ELF-1 (cell line): ENCODE data around the gene NLRP13.
"Not testable (repeated sequence)": the region's sequence is repeated elsewhere in the genome, so short reads cannot be mapped to it uniquely, and the experiment has no call there.

ENCODE experiments used
- DNase-seq: peaks from one replicate; pipeline ENCODE4 v3.0.0-alpha.2; 2016; ENCODE audit warnings: low read depth, low spot score

NLRP13 gene, protein sequence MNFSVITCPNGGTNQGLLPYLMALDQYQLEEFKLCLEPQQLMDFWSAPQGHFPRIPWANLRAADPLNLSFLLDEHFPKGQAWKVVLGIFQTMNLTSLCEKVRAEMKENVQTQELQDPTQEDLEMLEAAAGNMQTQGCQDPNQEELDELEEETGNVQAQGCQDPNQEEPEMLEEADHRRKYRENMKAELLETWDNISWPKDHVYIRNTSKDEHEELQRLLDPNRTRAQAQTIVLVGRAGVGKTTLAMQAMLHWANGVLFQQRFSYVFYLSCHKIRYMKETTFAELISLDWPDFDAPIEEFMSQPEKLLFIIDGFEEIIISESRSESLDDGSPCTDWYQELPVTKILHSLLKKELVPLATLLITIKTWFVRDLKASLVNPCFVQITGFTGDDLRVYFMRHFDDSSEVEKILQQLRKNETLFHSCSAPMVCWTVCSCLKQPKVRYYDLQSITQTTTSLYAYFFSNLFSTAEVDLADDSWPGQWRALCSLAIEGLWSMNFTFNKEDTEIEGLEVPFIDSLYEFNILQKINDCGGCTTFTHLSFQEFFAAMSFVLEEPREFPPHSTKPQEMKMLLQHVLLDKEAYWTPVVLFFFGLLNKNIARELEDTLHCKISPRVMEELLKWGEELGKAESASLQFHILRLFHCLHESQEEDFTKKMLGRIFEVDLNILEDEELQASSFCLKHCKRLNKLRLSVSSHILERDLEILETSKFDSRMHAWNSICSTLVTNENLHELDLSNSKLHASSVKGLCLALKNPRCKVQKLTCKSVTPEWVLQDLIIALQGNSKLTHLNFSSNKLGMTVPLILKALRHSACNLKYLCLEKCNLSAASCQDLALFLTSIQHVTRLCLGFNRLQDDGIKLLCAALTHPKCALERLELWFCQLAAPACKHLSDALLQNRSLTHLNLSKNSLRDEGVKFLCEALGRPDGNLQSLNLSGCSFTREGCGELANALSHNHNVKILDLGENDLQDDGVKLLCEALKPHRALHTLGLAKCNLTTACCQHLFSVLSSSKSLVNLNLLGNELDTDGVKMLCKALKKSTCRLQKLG

DNA sequence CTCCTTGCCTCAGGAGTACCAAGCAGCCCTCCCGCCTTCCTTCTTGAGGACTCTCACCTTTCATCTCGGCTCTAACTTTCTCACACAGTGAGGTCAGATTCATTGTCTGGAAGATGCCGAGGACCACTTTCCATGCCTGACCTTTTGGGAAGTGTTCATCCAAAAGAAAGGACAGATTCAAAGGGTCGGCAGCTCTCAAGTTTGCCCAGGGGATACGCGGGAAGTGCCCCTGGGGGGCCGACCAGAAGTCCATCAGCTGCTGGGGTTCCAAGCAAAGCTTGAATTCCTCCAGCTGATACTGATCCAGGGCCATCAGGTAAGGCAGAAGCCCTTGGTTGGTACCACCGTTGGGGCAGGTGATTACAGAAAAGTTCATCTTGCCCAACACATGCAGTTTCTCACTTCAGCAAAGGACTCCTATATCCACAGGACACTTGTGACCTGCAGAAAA lies at the start of gene NLRP13:
NLRP13 (minus strand) TSS at position 401 of the 451 bp plus-strand sequence; CDS start at position 376, 25 bp downstream.
- no peak for DNase-seq

- no peak for DNase-seq
Observed at GRCh38 chr19:55980415-55980814, 48.3 kb upstream of the NLRP13 start.

- DNase-seq = no peak
Observed at GRCh38 chr19:55973982-55974381, 41.8 kb upstream of the NLRP13 start.

- DNase-seq = no peak
Observed at GRCh38 chr19:55962186-55962585, 30.1 kb upstream of the NLRP13 start.

GRCh38 chr19:55959996-55960675 lies 28.0 kb upstream of the NLRP13 start:
- no peak for DNase-seq

- DNase-seq = no peak
Observed at GRCh38 chr19:55958356-55958755, 26.2 kb upstream of the NLRP13 start.

DNA sequence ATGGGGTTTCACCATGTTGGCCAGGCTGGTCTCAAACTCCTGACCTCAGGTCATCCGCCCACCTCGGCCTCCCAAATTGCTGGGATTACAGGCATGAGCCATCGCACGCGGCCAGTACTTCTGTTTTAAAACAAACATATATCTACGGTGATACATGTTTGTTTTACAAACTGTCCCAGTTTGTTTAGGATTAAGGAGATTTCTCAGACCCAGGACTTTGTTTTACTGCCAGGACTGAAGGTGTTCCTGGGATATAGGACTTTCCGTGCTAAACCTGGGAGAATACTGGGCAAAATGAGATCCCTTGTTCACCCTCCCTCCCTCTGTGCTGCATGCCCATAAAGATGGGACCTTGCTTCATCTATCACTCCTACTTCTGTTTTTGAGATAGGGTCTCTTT lies 24.3 kb upstream of the NLRP13 start:
- DNase-seq = no peak

- DNase-seq = not testable (repeated sequence)
Observed at GRCh38 chr19:55950566-55950965, 18.4 kb upstream of the NLRP13 start.

DNA sequence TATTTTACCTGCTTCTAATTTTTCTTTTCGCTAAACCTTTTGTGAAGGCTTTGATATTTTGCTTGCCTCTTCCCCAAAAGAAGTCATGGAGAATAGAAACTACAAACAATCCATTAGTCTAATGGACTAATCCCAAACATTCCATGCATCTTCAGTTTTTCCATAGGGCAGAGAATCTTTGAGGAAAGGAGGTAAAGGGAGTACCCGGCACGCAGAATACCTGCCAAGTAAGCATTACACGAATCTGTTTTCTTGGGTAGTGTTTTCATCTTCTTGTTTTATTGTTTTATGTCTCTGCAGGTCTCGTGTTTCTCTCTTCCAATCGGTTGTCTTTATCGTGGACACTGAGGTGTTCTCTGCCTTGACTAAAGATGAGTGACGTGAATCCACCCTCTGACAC lies 15.4 kb upstream of the NLRP13 start, which contains the start of gene NLRP8:
NLRP8 (plus strand) TSS at position 301 of the 400 bp plus-strand sequence.
- no peak for DNase-seq

- no peak for DNase-seq
Observed at GRCh38 chr19:55940306-55940705, 8.2 kb upstream of the NLRP13 start.

DNA sequence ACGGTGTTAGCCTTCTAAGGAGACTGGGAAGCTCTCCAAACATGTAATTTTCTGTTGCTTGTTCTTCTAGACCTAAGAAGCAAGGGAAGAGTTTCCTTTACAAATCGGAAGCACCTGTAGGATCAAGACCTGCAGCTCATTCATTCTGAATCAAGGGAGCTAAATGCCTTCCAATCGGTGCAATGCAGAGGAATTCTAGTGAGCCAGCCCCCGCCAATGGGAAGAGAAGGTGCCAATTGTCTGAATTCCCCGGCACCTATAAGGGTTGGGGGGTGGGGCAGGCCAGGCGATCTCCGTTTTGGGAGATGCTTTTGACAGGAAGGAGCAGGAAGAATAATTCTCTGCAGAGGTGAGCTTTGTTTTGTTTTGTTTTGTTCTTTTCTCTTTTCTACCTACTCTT lies 7.1 kb upstream of the NLRP13 start:
- no peak for DNase-seq

- DNase-seq = no peak
Observed at GRCh38 chr19:55935206-55935605, 3.1 kb upstream of the NLRP13 start.

GRCh38 chr19:55930996-55931515 lies 1.1 kb downstream of the NLRP13 start:
- no peak for DNase-seq

DNA sequence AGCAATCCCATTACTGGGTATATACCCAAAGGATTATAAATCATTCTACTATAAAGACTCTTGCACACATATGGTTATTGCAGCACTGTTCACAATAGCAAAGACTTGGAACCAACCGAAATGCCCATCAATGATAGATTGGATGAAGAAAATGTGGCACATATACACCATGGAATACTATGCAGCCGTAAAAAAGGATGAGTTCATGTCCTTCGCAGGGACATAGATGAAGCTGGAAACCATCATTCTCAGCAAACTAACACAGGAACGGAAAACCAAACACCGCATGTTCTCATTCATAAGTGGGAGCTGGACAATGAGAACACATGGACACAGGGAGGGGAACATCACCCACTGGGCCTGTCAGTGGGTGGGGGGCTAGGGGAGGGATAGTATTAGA lies 2.9 kb downstream of the NLRP13 start:
- not testable (repeated sequence) for DNase-seq

- no peak for DNase-seq
Observed at GRCh38 chr19:55927991-55928390, 4.1 kb downstream of the NLRP13 start.

DNA sequence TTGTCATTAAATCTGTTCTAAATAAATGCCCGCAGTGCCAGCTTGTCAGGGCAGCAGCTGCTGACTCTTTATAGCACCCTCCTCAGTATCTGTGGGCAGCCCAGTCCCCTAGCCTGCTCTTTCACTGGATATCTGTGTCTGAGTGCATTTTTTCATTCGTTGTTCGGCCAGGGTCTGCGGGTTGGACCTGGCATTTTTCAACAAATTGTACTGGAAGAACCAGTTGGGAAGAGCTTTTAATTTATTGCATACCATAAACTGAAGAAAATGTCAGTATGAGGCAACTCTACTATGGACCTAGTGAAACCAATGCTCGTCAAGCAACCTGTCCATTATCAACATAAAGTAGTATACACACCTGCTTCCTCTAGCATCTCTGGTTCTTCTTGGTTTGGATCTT lies 8.6 kb downstream of the NLRP13 start:
- no peak for DNase-seq

DNA sequence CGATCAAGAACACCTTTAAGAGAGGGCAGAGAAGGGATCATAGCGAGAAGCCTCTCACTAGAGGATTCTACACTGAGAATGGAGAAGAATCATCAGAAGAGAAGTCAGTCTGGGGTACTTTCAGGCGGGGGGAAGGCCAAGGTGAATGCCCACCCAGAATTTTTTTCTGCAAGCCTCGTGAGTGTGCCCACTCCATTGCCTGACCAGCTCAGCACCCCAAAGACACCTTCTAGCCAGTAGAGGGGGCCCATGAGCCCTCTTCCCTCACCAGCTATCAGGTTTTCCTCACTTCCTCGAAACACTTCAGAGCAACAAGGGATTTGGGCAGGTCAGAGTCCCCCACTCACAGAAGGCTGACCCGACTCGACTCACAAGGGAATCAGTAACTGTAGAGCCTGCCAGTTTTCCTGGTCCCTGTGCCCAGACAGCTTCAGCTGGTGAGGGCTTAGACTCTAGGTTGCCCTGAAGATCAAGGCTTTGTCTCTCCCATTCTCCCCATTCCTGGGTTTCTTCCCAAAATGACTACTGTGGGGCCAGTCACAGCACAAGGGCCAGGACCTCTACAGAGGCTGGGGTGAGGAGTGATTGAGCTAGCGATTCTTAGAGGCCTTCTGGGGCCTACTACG lies 18.4 kb downstream of the NLRP13 start:
- no peak for DNase-seq

- DNase-seq = no peak
Observed at GRCh38 chr19:55912916-55913315, 19.2 kb downstream of the NLRP13 start.

DNA sequence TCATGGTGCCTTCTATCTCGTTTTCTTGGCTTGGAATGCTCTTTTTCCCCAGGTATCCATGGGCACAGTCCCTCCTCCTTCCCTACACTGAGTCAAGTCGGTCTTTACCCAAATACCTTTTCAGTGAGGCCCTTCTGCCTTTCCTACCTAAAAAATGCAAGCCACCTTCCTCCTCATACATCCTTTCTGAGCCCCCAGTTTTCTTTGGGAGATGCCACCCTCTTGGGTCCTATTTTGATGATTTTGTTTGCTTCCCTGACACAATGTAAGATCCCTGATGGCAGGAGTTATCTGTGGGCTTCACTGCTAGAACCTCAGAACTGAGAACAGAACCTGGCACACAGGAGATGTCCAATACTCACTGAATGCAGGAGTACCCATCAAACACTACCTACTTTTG lies 22.3 kb downstream of the NLRP13 start:
- DNase-seq = no peak

- DNase-seq = no peak
Observed at GRCh38 chr19:55907746-55908145, 24.4 kb downstream of the NLRP13 start.

DNA sequence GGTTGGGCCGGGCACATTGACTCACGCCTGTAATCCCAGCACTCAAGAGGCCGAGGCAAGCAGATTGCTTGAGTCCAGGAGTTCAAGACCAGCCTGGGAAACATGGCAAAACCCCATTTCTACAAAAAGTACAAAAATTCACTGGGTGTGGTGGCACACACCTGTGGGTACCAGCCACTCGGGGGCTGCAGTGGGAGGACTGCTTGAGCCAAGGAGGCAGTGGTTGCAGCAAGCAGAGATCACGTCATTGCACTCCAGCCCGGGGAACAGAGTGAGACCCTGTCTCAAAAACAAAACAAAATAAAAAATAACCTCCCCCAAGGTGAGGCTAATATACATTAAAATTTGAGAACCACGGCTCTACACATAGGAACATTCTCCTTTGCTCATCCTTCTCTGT lies 24.9 kb downstream of the NLRP13 start:
- DNase-seq = no peak
